OCI-LY1 (cell line): Measurements from ENCODE around the gene ABHD17B.

ENCODE experiments used
- CTCF ChIP-seq: fragments of 200-600 bp; sonication (generic), shearing (Covaris generic); IDR thresholded peaks from 2 replicates; pipeline ENCODE4 v1.5.1; 2017; ENCODE audit warnings: mild to moderate bottlenecking, antibody characterized with exemption, low read length, moderate library complexity, mixed read lengths
- EZH2 ChIP-seq: fragments of 200-600 bp; sonication (generic), shearing (Covaris generic); IDR thresholded peaks from 2 replicates; pipeline ENCODE4 v1.8.0; 2017; ENCODE audit warnings: borderline replicate concordance, mixed run types, mild to moderate bottlenecking, antibody characterized with exemption, low read length, moderate library complexity, mixed read lengths

- TF ChIP-seq EZH2 (no peak), CTCF (no peak)
Observed at GRCh38 chr9:71830153-71830552, 80.8 kb downstream of the ABHD17B start.
